Measurements from ENCODE around the gene VAMP1. TPM values are rescaled to one million over a fixed set of nuclear protein-coding genes. Genes with fewer than 3 reads are reported as not detected.

VAMP1 gene
- total and polyA plus RNA-seq, 2 of the 13 experiments (the other 11 are each of a cell fraction or from before 2014, with no cell fraction given): 2.5 to 7.4 TPM

GRCh38 chr12:6452245-6452943, 18.1 kb downstream of the VAMP1 start (continued):
- TF ChIP-seq ZNF362 (CRISPR knock-in tag; IDR thresholded peaks at IDR 0.05; ENCODE audit: borderline replicate concordance): no peak
- 0 out of 2 replicates have a peak, but pooled peaks have one; percentile 2 for TF ChIP-seq ZBTB7A (CRISPR knock-in tag; IDR thresholded peaks at IDR 0.05)
- TF ChIP-seq ELF4 (CRISPR knock-in tag; IDR thresholded peaks at IDR 0.05; ENCODE audit: borderline replicate concordance): no peak
- no peak for TF ChIP-seq MBD4 (IDR thresholded peaks at IDR 0.05; ENCODE audit: borderline replicate concordance, low read length)
- TF ChIP-seq ZIK1 (CRISPR knock-in tag; IDR thresholded peaks at IDR 0.05; ENCODE audit: borderline replicate concordance, low read depth): no peak
- TF ChIP-seq FOSL1 (CRISPR knock-in tag; IDR thresholded peaks at IDR 0.05; ENCODE audit: borderline replicate concordance): no peak
- no peak for TF ChIP-seq NFATC3 (CRISPR knock-in tag; IDR thresholded peaks at IDR 0.05)
- no peak for TF ChIP-seq ARID2 (CRISPR knock-in tag; IDR thresholded peaks at IDR 0.05; ENCODE audit: borderline replicate concordance)
- no peak for TF ChIP-seq REXO4 (CRISPR knock-in tag; IDR thresholded peaks at IDR 0.05; ENCODE audit: borderline replicate concordance)
- no peak for TF ChIP-seq ZNF547 (CRISPR knock-in tag; IDR thresholded peaks at IDR 0.05)
- TF ChIP-seq PAWR (CRISPR knock-in tag; IDR thresholded peaks at IDR 0.05; ENCODE audit: borderline replicate concordance): no peak
- no peak for TF ChIP-seq ZNF652 (CRISPR knock-in tag; IDR thresholded peaks at IDR 0.05; ENCODE audit: borderline replicate concordance, low read depth)
- no peak for TF ChIP-seq ZNF33B (CRISPR knock-in tag; IDR thresholded peaks at IDR 0.05)
- no peak for TF ChIP-seq ZNF496 (CRISPR knock-in tag; IDR thresholded peaks at IDR 0.05; ENCODE audit: insufficient replicate concordance)
- no peak for TF ChIP-seq ZNF24 (IDR thresholded peaks at IDR 0.05)
- no peak for TF ChIP-seq NFE2 (CRISPR knock-in tag; IDR thresholded peaks at IDR 0.05)
- TF ChIP-seq PCBP2 (optimal IDR thresholded peaks at IDR 0.05; ENCODE audit: low read depth, low read length, poor library complexity, severe bottlenecking): peak; percentile 11
- TF ChIP-seq MTF2 (CRISPR knock-in tag; IDR thresholded peaks at IDR 0.05; ENCODE audit: borderline replicate concordance): no peak
- no peak for TF ChIP-seq ZNF205 (CRISPR knock-in tag; IDR thresholded peaks at IDR 0.05)
- no peak for TF ChIP-seq ZFP1 (CRISPR knock-in tag; IDR thresholded peaks at IDR 0.05)
